NCI-H748 (cell line): ENCODE measurements around the gene UNC5C.

ENCODE experiments used
- DNase-seq: peaks from one replicate; lab custom pipeline; 2025; ENCODE audit not compliant: unreplicated experiment; lab: John Stamatoyannopoulos, UW

Gene UNC5C

DNA sequence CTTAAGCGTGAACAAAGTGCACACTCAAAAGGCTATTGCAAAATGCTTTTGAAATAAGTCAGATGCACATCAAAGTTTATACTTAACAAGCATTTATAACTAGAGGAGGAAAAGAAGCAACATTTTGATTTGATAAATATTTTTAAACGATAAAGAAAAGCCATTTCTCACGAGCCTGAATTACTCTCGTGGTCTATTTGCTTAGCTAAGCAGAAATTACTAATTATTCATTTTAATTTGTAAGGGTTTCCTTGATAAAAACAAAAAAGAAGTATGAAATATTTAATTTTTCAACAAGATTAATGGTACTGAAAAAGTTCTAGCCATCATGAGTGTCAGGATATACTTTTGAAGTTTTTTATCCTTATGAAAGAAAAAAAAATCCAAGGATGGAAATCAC, 78.2 kb downstream of the UNC5C start:
- no peak for DNase-seq

GRCh38 chr4:95469617-95470016, 79.2 kb downstream of the UNC5C start:
- no peak for DNase-seq

GRCh38 chr4:95466791-95467190, 82.0 kb downstream of the UNC5C start:
- peak; percentile 17 for DNase-seq

DNA sequence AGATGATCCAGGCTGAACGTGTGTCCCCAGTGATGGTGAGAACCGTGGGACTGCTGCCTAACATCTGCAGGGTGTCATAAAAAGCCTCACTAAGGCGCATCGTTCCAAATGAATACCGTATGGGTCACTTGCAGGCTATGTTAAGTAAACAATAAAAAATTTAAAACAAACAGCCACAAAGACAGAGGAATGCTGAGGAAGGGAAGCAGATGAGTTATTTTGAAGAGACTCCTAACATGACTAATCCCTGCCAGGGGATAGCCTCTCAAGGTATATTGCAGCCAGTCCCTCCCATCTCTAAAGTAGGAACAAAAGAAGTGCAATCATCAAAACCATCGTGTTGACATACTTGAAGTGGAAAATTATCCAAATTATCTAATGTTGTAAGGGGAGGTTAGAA, 83.8 kb downstream of the UNC5C start:
- DNase-seq, result peak; percentile 67

DNA sequence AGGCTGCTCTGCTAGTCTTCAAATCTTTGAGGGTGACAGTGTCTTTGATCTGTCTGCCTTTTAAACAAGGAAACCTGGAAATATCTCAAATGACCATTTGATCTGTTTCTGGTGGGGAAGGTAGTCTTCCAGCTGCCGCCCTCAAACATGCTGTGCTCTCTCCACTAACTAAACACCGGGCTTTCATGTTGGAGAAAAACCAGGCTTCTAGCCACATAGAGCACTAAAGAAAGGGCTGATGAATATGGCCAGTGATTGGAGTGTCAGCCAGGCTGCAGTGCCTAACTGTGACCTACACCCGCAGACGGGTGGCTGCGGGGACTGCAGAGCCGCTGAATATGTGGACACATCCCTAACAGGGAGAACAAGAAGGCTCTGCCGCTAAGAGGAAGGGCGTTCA, 85.9 kb downstream of the UNC5C start:
- DNase-seq, result no peak

- no peak for DNase-seq
These were observed 91.4 kb downstream of the UNC5C start for GRCh38 chr4:95457353-95457752.

DNA sequence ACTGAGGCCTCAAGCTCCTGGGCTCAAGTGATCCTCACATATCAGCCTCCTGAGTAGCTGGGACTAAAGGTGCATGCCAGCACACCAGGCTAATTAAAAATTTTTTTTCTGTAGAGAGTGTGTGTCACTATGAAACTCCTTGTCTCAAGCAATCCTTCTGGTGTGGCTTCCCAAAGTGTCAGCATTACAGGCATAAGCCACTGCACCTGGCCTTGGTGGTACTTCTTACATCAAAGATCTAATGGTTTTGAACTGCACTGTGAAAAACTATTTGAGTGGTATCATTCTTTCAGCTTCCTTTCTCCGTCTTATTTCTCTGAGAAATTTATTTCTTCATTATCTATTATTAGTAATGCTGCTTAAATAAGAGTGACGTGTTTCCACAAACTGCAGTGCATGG, 98.5 kb downstream of the UNC5C start:
- DNase-seq, result no peak

DNA sequence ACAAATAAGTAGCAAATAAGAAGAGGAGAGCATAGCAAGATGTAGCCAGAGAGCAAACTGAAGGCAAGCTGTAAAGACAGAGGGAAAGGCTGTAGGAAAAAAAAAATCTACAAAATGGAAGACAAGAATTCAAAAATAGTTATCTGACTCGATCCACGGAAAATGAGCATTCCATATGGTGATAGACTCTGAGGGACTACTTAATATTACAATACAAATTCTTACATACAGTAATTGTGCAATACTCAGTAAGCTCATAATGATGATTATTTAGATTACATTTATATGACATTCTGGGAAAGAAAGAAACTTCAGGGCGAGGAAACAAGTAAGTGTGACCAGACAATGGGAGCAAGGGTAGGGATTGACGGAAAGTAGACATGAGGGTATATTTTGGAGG, 102.6 kb downstream of the UNC5C start:
- no peak for DNase-seq

DNA sequence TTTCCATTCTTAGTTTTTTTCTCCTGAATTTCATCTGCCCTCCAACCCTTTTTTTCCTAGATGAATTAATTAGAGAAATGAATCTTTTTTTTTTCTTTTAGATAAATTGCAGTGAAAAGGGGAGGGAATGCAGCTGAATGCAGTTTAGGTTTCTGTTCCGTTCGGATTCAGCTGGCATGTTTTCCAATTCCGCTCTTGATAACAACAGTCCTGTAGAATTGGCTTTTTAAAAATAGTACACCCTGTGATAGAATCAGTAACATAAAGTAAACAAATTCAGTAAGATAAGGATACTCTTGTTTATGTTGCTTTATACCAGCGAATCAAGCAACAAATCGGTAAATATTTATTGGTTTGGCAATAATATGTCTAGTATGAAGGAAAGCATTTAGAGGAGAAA, 103.5 kb downstream of the UNC5C start:
- no peak for DNase-seq

DNA sequence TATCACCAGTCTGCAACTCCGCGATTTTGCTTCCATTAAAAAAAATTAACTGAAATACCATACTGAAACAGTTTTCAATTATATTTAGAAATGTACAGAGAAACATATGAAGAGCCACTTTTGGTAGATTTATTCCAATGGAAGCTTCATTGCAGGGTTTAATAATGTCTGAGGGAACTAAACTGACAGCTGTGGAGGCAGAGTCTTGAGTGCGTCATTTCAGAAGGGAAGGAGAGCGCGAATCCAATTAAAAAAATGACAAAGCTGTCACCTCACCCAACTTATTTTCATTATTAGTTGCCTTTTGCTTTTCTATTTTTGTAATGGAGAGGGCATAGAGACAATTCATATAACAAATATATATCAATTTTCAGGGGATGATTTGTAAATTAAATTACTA, 104.0 kb downstream of the UNC5C start:
- DNase-seq, result no peak

GRCh38 chr4:95439896-95440295, 108.9 kb downstream of the UNC5C start:
- peak; percentile 55 for DNase-seq

DNA sequence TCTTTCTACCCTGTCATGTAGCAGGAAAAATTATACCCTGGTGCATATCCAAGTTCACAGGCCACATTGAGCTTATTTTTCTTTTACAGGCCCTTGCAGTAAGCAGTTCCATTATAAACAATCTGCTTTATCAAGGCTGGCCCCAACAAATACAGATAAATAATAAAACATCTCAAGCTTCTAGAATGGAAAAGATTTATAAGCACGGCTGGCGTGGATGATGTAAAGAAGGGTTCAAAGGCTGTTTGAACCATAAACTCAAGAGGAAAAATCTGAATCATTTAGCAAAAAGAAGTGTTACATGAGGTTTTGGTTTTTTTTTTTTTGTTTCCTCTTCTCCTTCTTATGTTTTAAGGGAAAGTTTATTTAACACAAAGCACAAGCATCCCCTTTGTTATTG, 109.7 kb downstream of the UNC5C start:
- DNase-seq, result no peak

- DNase-seq, result no peak
These were observed 116.3 kb downstream of the UNC5C start for GRCh38 chr4:95432466-95432865.

DNA sequence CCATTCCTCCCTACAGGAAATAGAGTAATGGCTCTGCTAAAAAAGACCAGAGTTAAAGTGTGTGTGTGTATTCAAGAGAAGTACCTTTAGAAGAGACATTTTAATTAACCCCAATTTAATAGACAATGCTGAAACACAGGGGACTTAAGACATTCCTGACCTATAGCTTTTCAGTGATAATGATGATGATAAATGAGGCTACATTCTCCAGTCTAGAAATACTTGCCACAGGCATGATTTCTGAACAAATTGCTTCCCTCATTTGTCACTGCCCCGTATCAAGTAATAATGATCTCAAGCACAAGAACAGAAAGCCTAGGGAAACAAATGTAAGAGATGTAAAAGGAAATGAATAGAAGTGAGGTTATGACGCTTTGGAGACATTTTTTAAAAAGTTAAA, 117.1 kb downstream of the UNC5C start:
- peak; percentile 59 for DNase-seq

- no peak for DNase-seq
These were observed 119.4 kb downstream of the UNC5C start for GRCh38 chr4:95429416-95429815.

GRCh38 chr4:95428291-95429070, 120.3 kb downstream of the UNC5C start:
- DNase-seq, result no peak

GRCh38 chr4:95426455-95426854, 122.3 kb downstream of the UNC5C start:
- DNase-seq, result no peak

DNA sequence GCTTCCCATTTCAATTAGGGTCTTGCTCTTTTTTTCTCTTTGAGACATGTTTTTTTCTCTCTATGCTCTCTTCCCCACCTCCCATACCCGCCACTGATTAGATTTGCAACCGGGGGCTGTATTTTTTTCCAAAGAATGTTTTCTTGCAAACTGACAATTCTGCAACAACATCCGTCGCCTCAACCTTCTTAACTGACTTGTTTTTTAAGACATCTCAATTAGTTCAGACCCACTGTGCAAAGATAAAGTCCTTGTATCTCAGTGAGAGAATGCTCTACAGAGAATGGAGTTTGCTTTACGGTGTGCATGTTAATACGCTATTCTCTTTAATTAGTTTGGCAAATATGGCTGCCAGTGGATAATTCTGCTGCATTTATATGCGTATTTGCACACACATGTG, 126.3 kb downstream of the UNC5C start:
- no peak for DNase-seq

- no peak for DNase-seq
These were observed 126.9 kb downstream of the UNC5C start for GRCh38 chr4:95421869-95422268.

DNA sequence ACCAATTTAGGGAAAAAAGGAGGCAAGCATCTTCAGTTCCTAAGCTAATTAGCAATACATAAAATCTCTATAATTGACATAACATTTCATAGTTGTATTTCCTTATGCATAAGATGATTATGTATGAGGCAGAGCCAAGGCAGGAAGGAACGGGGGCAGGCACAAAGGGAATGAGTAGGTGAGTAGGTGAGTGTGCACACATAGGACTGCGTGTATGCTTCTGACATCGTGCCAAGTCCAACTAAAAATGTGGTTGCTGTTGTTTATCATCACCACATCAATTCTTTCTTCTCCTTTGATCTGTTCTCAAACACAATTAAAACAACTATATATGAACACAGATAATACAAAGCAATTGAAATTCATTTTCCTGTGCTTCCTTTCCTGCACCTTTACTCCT, 131.2 kb downstream of the UNC5C start:
- no peak for DNase-seq

GRCh38 chr4:95415346-95415771, 133.4 kb downstream of the UNC5C start:
- no peak for DNase-seq

- DNase-seq, result no peak
These were observed 137.2 kb downstream of the UNC5C start for GRCh38 chr4:95411371-95412088.
